ENCODE measurements around the gene ATP4B.

The ATP4B gene

GRCh38 chr13:113656003-113656588, 1.9 kb downstream of the ATP4B start:
- DNase-seq: no peak

- no peak for DNase-seq
These were observed 2.5 kb downstream of the ATP4B start for GRCh38 chr13:113655346-113656002.

GRCh38 chr13:113654591-113655345, 3.2 kb downstream of the ATP4B start:
- no peak for DNase-seq

GRCh38 chr13:113654175-113654560, 3.8 kb downstream of the ATP4B start:
- no peak for DNase-seq

- DNase-seq: no peak
These were observed 4.5 kb downstream of the ATP4B start for GRCh38 chr13:113653264-113654174.

- DNase-seq: no peak
These were observed 5.4 kb downstream of the ATP4B start for GRCh38 chr13:113652404-113653263.

- DNase-seq: no peak
These were observed 6.2 kb downstream of the ATP4B start for GRCh38 chr13:113651511-113652403.

GRCh38 chr13:113650731-113651148, 7.3 kb downstream of the ATP4B start:
- DNase-seq: no peak

GRCh38 chr13:113650275-113650674, 7.7 kb downstream of the ATP4B start:
- no peak for DNase-seq

- DNase-seq: no peak
These were observed 8.8 kb downstream of the ATP4B start for GRCh38 chr13:113649212-113649611.

- no peak for DNase-seq
These were observed 9.8 kb downstream of the ATP4B start for GRCh38 chr13:113648216-113648610.

GRCh38 chr13:113647351-113648215, 10.4 kb downstream of the ATP4B start:
- no peak for DNase-seq

- no peak for DNase-seq
These were observed 11.1 kb downstream of the ATP4B start for GRCh38 chr13:113646921-113647340.

- DNase-seq: no peak
These were observed 11.6 kb downstream of the ATP4B start for GRCh38 chr13:113646376-113646775.

- DNase-seq: no peak
These were observed 12.7 kb downstream of the ATP4B start for GRCh38 chr13:113645329-113645728.

GRCh38 chr13:113644800-113645199, 13.2 kb downstream of the ATP4B start:
- no peak for DNase-seq

- no peak for DNase-seq
These were observed 14.4 kb downstream of the ATP4B start for GRCh38 chr13:113643593-113643992.

GRCh38 chr13:113642563-113642962, 15.4 kb downstream of the ATP4B start:
- DNase-seq: no peak

GRCh38 chr13:113641426-113641825, 16.6 kb downstream of the ATP4B start:
- no peak for DNase-seq

Data from activated CD4-positive, alpha-beta T cell treated with anti-CD3 and anti-CD28 coated beads for 1 hour (primary cell).